Duodenal mucosa (tissue), 2 donors: Measurements from ENCODE around the gene MAP3K10.

Experiments
- H3K27ac ChIP-seq: one replicate; pipeline ENCODE4 v1.7.0; 2013; ENCODE audit warnings: low read depth, low read length
- H3K27me3 ChIP-seq, 2 donors: one replicate each; pipeline ENCODE4 v1.7.0; 2013; ENCODE audit warnings: low read length in 2 of 2, control low read depth in 1 of 2; ENCODE audit not compliant: insufficient read depth in 2 of 2, control insufficient read depth in 1 of 2
- H3K36me3 ChIP-seq, 2 donors: one replicate each; pipeline ENCODE4 v1.7.0; 2013; ENCODE audit warnings: low read length in 2 of 2, control low read depth in 1 of 2; ENCODE audit not compliant: insufficient read depth in 2 of 2, control insufficient read depth in 1 of 2
- H3K4me1 ChIP-seq, 2 donors: one replicate each; pipeline ENCODE4 v1.7.0; 2013; ENCODE audit warnings: low read length in 2 of 2, control low read depth in 1 of 2; ENCODE audit not compliant: insufficient read depth in 2 of 2, control insufficient read depth in 1 of 2
- H3K4me3 ChIP-seq, 2 donors: one replicate each; pipeline ENCODE4 v1.7.0; 2013; ENCODE audit warnings: low read length in 2 of 2, low read depth in 1 of 2
- H3K9ac ChIP-seq, 2 donors: one replicate each; pipeline ENCODE4 v1.7.0; 2013; ENCODE audit warnings: low read length in 2 of 2, low read depth in 1 of 2
- H3K9me3 ChIP-seq, 2 donors: one replicate each; pipeline ENCODE4 v1.7.0; 2013; ENCODE audit warnings: low read length in 2 of 2, control low read depth in 1 of 2; ENCODE audit not compliant: control insufficient read depth in 1 of 2

Gene MAP3K10

DNA sequence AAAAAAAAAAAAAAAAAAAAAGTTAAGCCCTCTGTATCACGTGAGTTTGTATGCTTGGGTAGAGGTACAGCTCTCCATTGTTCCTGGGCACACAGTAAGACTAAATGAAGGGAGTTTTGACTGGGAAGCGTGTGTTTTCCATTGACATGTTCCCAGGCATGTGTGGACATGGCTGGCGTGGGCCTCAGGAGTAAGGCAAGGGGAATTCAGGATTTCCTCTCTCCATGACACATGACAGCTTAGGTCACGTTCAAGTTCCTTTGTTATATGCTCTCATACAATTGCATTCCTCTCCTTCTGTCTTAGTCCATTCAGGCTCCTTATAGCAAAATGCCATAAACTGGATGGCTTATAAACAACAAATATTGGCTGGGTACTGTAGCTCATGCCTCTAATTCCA lies 17.1 kb upstream of the MAP3K10 start:
- Histone ChIP-seq H3K4me3 (no peak overlapping the region), H3K9ac (no peak overlapping the region), H3K36me3 (no peaks in the 10 kb centered on the region), H3K27ac (no peak overlapping the region), H3K9me3 (no peaks in the 10 kb centered on the region), H3K27me3 (no peaks in the 10 kb centered on the region), H3K4me1 (no peaks in the 10 kb centered on the region)

DNA sequence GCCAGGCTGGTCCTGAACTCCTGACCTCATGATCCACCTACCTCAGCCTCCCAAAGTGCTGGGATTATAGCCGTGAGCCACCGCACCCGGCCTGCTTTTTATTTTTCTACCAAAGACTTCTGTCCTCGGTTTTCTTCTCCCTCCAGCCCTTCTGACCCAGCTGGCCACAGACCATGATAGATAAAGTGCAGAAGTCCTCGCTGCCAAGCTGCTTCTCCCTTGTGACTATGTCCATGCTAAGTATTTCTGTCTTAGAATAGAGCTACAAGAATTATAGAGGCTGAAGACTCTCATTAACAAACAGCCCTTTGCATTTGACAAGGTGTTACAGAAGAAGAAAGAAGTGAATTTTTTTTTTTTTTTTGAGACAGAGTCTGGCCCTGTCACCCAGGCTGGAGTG lies 15.4 kb upstream of the MAP3K10 start:
- no peak overlapping the region for H3K4me3 ChIP-seq
- no peaks in the 10 kb centered on the region for H3K9me3 ChIP-seq
- H3K9ac ChIP-seq, result no peak overlapping the region
- no peaks in the 10 kb centered on the region for H3K36me3 ChIP-seq
- no peaks in the 10 kb centered on the region for H3K27me3 ChIP-seq
- no peak overlapping the region for H3K27ac ChIP-seq
- no peaks in the 10 kb centered on the region for H3K4me1 ChIP-seq

DNA sequence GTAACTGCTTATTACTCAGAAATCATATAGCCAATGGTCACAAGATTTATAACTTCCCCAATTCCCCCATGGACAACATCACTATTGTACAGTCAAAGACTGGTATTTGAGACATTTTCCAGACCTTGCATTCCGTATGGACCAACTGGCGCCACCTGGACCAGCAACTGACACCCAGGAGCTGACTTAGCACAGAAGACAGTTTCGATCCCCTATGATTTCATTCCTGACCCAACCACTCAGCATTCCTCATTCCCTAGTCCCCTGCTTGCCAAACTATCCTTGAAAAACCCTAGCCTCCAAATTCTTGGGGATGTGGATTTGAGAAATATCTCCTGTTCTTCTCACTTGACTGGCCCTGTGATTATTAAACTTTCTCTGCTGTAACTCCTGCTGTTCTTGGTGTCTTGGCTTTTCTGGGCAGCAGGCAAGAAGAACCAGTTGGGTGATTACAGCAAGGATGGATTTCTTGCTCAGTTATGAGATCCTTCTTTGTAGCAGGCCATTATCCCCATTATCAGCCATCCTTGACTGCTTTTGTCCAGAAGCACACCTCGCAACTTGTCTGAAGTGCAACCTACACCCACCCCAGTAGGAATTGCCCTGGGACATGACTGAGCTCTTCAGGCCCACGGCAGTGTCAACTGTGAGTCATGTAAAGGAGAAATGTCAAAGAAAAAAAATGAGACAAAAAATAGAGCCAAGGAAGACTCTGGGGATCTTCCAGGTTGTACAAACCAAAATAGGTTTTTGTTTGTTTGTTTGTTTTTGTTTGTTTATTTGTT lies 13.7 kb upstream of the MAP3K10 start:
- Histone ChIP-seq H3K27me3 (no peaks in the 10 kb centered on the region), H3K27ac (no peak overlapping the region), H3K9ac (no peak overlapping the region), H3K4me1 (no peaks in the 10 kb centered on the region), H3K4me3 (no peak overlapping the region), H3K9me3 (no peaks in the 10 kb centered on the region), H3K36me3 (no peaks in the 10 kb centered on the region)

DNA sequence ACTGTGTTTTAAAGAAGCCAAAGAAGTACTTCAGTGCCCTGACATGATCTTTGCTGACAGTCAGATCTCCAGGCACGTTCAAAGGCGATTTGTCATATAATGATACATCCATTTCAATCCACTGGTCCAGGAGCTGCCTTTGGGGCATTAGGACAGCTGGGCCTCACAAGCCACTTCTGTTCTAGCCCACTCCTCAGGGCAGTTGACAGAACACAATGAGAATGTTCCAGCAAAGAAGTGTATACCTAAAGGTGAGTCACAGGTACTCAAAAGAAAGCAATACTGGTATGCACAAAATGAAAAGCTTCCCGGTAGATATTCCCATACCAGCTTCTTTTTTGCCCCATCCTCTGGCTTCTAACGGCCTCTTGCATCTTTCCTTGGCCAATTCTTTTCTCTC lies 12.5 kb upstream of the MAP3K10 start:
- Histone ChIP-seq H3K9me3 (no peaks in the 10 kb centered on the region), H3K36me3 (no peaks in the 10 kb centered on the region), H3K4me1 (no peaks in the 10 kb centered on the region), H3K4me3 (no peak overlapping the region), H3K9ac (no peak overlapping the region), H3K27ac (no peak overlapping the region), H3K27me3 (no peaks in the 10 kb centered on the region)

GRCh38 chr19:40184273-40184672 lies 7.0 kb upstream of the MAP3K10 start:
- no peak overlapping the region for H3K4me3 ChIP-seq
- no peaks in the 10 kb centered on the region for H3K27me3 ChIP-seq
- H3K27ac ChIP-seq, result no peak overlapping the region
- no peaks in the 10 kb centered on the region for H3K9me3 ChIP-seq
- no peaks in the 10 kb centered on the region for H3K4me1 ChIP-seq
- no peak overlapping the region for H3K9ac ChIP-seq
- H3K36me3 ChIP-seq, result no peaks in the 10 kb centered on the region

- H3K9me3 ChIP-seq, result no peaks in the 10 kb centered on the region
- no peak overlapping the region for H3K27ac ChIP-seq
- H3K4me1 ChIP-seq, result peaks cover 10 to 11% of the 10 kb centered on the region in 2 donors
- peak overlapping the region; percentile 63 to 91 for H3K4me3 ChIP-seq
- peak overlapping the region in 1 of 2 donors; percentile 33 for H3K9ac ChIP-seq
- H3K36me3 ChIP-seq, result no peaks in the 10 kb centered on the region
- no peaks in the 10 kb centered on the region for H3K27me3 ChIP-seq
These were observed 815 bp downstream of the MAP3K10 start for GRCh38 chr19:40191836-40192646.

- Histone ChIP-seq H3K36me3 (no peaks in the 10 kb centered on the region), H3K4me1 (peaks cover 10 to 11% of the 10 kb centered on the region in 2 donors), H3K27ac (no peak overlapping the region), H3K9ac (no peak overlapping the region), H3K9me3 (no peaks in the 10 kb centered on the region), H3K4me3 (peak overlapping the region in 1 of 2 donors; percentile 91), H3K27me3 (no peaks in the 10 kb centered on the region)
These were observed 1.7 kb downstream of the MAP3K10 start for GRCh38 chr19:40192758-40193586.

DNA sequence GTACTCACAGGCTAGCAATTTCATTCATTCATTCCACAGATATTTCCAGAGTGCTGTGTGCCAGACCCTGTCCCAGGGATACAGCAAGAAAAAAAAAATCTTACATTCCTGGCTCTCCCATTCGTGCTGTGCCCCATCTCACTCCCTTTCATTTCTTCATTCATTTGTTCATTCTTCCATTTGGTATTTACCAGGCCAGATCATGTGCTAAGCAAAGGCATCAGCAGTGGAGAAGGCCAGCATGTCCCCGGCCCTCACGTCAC lies 2.3 kb downstream of the MAP3K10 start:
- Histone ChIP-seq H3K36me3 (no peaks in the 10 kb centered on the region), H3K4me1 (peaks cover 10 to 11% of the 10 kb centered on the region in 2 donors), H3K27ac (no peak overlapping the region), H3K9ac (no peak overlapping the region), H3K27me3 (no peaks in the 10 kb centered on the region), H3K4me3 (no peak overlapping the region), H3K9me3 (no peaks in the 10 kb centered on the region)

DNA sequence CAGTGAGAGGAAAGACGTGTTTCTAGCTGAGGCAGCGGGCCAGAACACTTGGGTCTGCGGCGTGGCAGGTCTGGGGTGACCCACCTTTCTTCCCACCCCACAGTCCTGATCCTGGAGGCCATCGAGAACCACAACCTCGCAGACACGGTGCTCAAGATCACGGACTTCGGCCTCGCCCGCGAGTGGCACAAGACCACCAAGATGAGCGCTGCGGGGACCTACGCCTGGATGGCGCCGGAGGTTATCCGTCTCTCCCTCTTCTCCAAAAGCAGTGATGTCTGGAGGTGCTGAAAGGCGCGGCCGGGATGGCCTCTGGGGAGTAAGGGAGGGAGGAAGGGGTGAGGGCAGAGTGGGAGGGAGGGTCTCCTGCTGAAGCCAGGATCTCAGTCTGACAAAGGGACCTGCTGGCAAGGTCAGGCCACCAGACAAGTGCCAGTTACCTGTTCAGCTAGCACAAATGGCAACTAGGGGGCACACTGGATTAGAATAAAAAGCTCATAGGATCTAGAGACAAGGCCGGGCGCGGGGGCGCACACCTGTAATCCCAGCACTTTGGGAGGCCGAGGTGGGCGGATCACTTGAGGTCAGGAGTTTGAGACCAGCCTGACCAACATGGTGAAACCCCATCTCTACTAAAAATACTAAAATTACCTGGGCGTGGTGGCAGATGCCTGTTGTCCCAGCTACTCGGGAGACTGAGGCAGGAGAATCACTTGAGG lies 7.2 kb downstream of the MAP3K10 start:
- H3K27me3 ChIP-seq, result no peaks in the 10 kb centered on the region
- H3K4me1 ChIP-seq, result no peaks in the 10 kb centered on the region
- H3K9ac ChIP-seq, result no peak overlapping the region
- H3K9me3 ChIP-seq, result no peaks in the 10 kb centered on the region
- peaks cover 0 to 5% of the 10 kb centered on the region in 2 donors for H3K36me3 ChIP-seq
- H3K4me3 ChIP-seq, result no peak overlapping the region
- H3K27ac ChIP-seq, result no peak overlapping the region
